Uterus (tissue), 2 donors: ENCODE measurements around the gene DNMT1.

Source experiments
- CTCF ChIP-seq, 4 experiments: fragments of 200-600 bp in 2 of 4; fragments of 450-650 bp in 2 of 4; sonication (generic) in 2 of 4; IDR thresholded peaks; one replicate each; pipeline ENCODE4 v1.5.1; 2016 to 2019; ENCODE audit warnings: antibody characterized with exemption in 4 of 4, mild to moderate bottlenecking in 2 of 4, moderate library complexity in 1 of 4
- POLR2A ChIP-seq, 2 donors: fragments of 450-650 bp; IDR thresholded peaks; one replicate each; pipeline ENCODE4 v1.6.1; 2016; ENCODE audit warnings: antibody characterized with exemption in 2 of 2, mild to moderate bottlenecking in 1 of 2, moderate library complexity in 1 of 2

GRCh38 chr19:10143681-10144080 is 51.1 kb downstream of the DNMT1 start:
- TF ChIP-seq CTCF (IDR thresholded peaks at IDR 0.05) (no peak), POLR2A (IDR thresholded peaks at IDR 0.05) (no peak)
